ENCODE results near the gene KIRREL3. TPM values are rescaled to one million over a fixed set of nuclear protein-coding genes. Genes with fewer than 3 reads are reported as not detected.

Gene KIRREL3
- total and polyA plus RNA-seq, 7 experiments from 2014 or later: not detected

GRCh38 chr11:126640186-126640585, 360.4 kb downstream of the KIRREL3 start:
- Mint-ChIP-seq H3K27ac (no peak overlapping the region), H3K27me3 (peaks cover 18 to 37% (median 27%) of the 10 kb centered on the region in 5 donors), H3K4me3 (no peak overlapping the region), H3K9me3 (peaks cover 0 to 1% (median 0%) of the 10 kb centered on the region in 11 donors), H3K4me1 (no peaks in the 10 kb centered on the region), H3K36me3 (no peaks in the 10 kb centered on the region)
- H3K27me3 ChIP-seq (ENCODE audit: control insufficient read depth in 2 of 2, insufficient read depth in 2 of 2, low read length in 2 of 2): no peaks in the 10 kb centered on the region
- no peaks in the 10 kb centered on the region for H3K36me3 ChIP-seq (ENCODE audit: control insufficient read depth in 2 of 3, insufficient read depth in 3 of 3, low read length in 3 of 3)
- H3K4me3 ChIP-seq (ENCODE audit: low read length): no peak overlapping the region
- ATAC-seq (no peak), DNase-seq (no peak)
- intact Hi-C loops (cut with micrococcal nuclease): no loop called here
- CTCF ChIA-PET: no interaction called here
- H3K9me3 ChIP-seq (ENCODE audit: control insufficient read depth in 2 of 3, low read length in 3 of 3): no peaks in the 10 kb centered on the region
- POLR2A ChIA-PET: no interaction called here
- no peaks in the 10 kb centered on the region for H3K4me1 ChIP-seq (ENCODE audit: control insufficient read depth in 2 of 2, insufficient read depth in 2 of 2, low read length in 2 of 2)
- no peak overlapping the region for H3K27ac ChIP-seq (ENCODE audit: low read depth, low read length)

GRCh38 chr11:126639692-126640091, 360.9 kb downstream of the KIRREL3 start:
- H3K4me3 Mint-ChIP-seq: no peak overlapping the region
- H3K27ac Mint-ChIP-seq: no peak overlapping the region
- intact Hi-C loops (cut with micrococcal nuclease): no loop called here
- H3K27me3 ChIP-seq (ENCODE audit: control insufficient read depth in 2 of 2, insufficient read depth in 2 of 2, low read length in 2 of 2): no peaks in the 10 kb centered on the region
- ChIA-PET CTCF (no interaction called here), POLR2A (no interaction called here)
- H3K4me3 ChIP-seq (ENCODE audit: low read length): no peak overlapping the region
- no peaks in the 10 kb centered on the region for H3K36me3 ChIP-seq (ENCODE audit: control insufficient read depth in 2 of 3, insufficient read depth in 3 of 3, low read length in 3 of 3)
- no peaks in the 10 kb centered on the region for H3K36me3 Mint-ChIP-seq
- H3K27me3 Mint-ChIP-seq: peaks cover 18 to 37% (median 27%) of the 10 kb centered on the region in 5 donors
- H3K27ac ChIP-seq (ENCODE audit: low read depth, low read length): no peak overlapping the region
- no peaks in the 10 kb centered on the region for H3K4me1 ChIP-seq (ENCODE audit: control insufficient read depth in 2 of 2, insufficient read depth in 2 of 2, low read length in 2 of 2)
- ATAC-seq (no peak), DNase-seq (no peak)
- H3K4me1 Mint-ChIP-seq: no peaks in the 10 kb centered on the region
- H3K9me3 ChIP-seq (ENCODE audit: control insufficient read depth in 2 of 3, low read length in 3 of 3): no peaks in the 10 kb centered on the region
- H3K9me3 Mint-ChIP-seq: peaks cover 0 to 1% (median 0%) of the 10 kb centered on the region in 11 donors

GRCh38 chr11:126638648-126639047, 361.9 kb downstream of the KIRREL3 start:
- Histone ChIP-seq H3K9me3 (ENCODE audit: control insufficient read depth in 2 of 3, low read length in 3 of 3) (no peaks in the 10 kb centered on the region), H3K4me3 (ENCODE audit: low read length) (no peak overlapping the region), H3K4me1 (ENCODE audit: control insufficient read depth in 2 of 2, insufficient read depth in 2 of 2, low read length in 2 of 2) (no peaks in the 10 kb centered on the region), H3K36me3 (ENCODE audit: control insufficient read depth in 2 of 3, insufficient read depth in 3 of 3, low read length in 3 of 3) (no peaks in the 10 kb centered on the region), H3K27me3 (ENCODE audit: control insufficient read depth in 2 of 2, insufficient read depth in 2 of 2, low read length in 2 of 2) (no peaks in the 10 kb centered on the region), H3K27ac (ENCODE audit: low read depth, low read length) (no peak overlapping the region)
- no peak overlapping the region for H3K4me3 Mint-ChIP-seq
- peaks cover 18 to 38% (median 27%) of the 10 kb centered on the region in 5 donors for H3K27me3 Mint-ChIP-seq
- ATAC-seq: no peak
- no peaks in the 10 kb centered on the region for H3K36me3 Mint-ChIP-seq
- no peaks in the 10 kb centered on the region for H3K4me1 Mint-ChIP-seq
- intact Hi-C loops (cut with micrococcal nuclease): no loop called here
- DNase-seq: no peak
- H3K9me3 Mint-ChIP-seq: peaks cover 0 to 1% (median 0%) of the 10 kb centered on the region in 11 donors
- ChIA-PET POLR2A (no interaction called here), CTCF (no interaction called here)
- H3K27ac Mint-ChIP-seq: no peak overlapping the region

GRCh38 chr11:126637795-126638175, 362.8 kb downstream of the KIRREL3 start:
- Histone ChIP-seq H3K9me3 (ENCODE audit: control insufficient read depth in 2 of 3, low read length in 3 of 3) (no peaks in the 10 kb centered on the region), H3K27ac (ENCODE audit: low read depth, low read length) (no peak overlapping the region), H3K4me1 (ENCODE audit: control insufficient read depth in 2 of 2, insufficient read depth in 2 of 2, low read length in 2 of 2) (no peaks in the 10 kb centered on the region), H3K36me3 (ENCODE audit: control insufficient read depth in 2 of 3, insufficient read depth in 3 of 3, low read length in 3 of 3) (no peaks in the 10 kb centered on the region), H3K27me3 (ENCODE audit: control insufficient read depth in 2 of 2, insufficient read depth in 2 of 2, low read length in 2 of 2) (no peaks in the 10 kb centered on the region), H3K4me3 (ENCODE audit: low read length) (no peak overlapping the region)
- Mint-ChIP-seq H3K9me3 (peaks cover 0 to 1% (median 0%) of the 10 kb centered on the region in 11 donors), H3K4me1 (no peaks in the 10 kb centered on the region), H3K27me3 (peaks cover 18 to 42% (median 27%) of the 10 kb centered on the region in 5 donors), H3K36me3 (no peaks in the 10 kb centered on the region), H3K27ac (no peak overlapping the region), H3K4me3 (no peak overlapping the region)
- ATAC-seq (no peak), DNase-seq (no peak)
- CTCF ChIA-PET: no interaction called here
- intact Hi-C loops (cut with micrococcal nuclease): no loop called here
- POLR2A ChIA-PET: no interaction called here

GRCh38 chr11:126636911-126637794, 363.4 kb downstream of the KIRREL3 start:
- ATAC-seq (no peak), DNase-seq (no peak)
- no peaks in the 10 kb centered on the region for H3K9me3 ChIP-seq (ENCODE audit: control insufficient read depth in 2 of 3, low read length in 3 of 3)
- H3K27me3 ChIP-seq (ENCODE audit: control insufficient read depth in 2 of 2, insufficient read depth in 2 of 2, low read length in 2 of 2): no peaks in the 10 kb centered on the region
- H3K4me3 ChIP-seq (ENCODE audit: low read length): no peak overlapping the region
- no peak overlapping the region for H3K27ac Mint-ChIP-seq
- no peak overlapping the region for H3K27ac ChIP-seq (ENCODE audit: low read depth, low read length)
- no peaks in the 10 kb centered on the region for H3K36me3 Mint-ChIP-seq
- ChIA-PET CTCF (no interaction called here), POLR2A (no interaction called here)
- H3K4me1 Mint-ChIP-seq: no peaks in the 10 kb centered on the region
- H3K4me3 Mint-ChIP-seq: no peak overlapping the region
- peaks cover 16 to 42% (median 27%) of the 10 kb centered on the region in 5 donors for H3K27me3 Mint-ChIP-seq
- intact Hi-C loops (cut with micrococcal nuclease): no loop called here
- no peaks in the 10 kb centered on the region for H3K36me3 ChIP-seq (ENCODE audit: control insufficient read depth in 2 of 3, insufficient read depth in 3 of 3, low read length in 3 of 3)
- H3K4me1 ChIP-seq (ENCODE audit: control insufficient read depth in 2 of 2, insufficient read depth in 2 of 2, low read length in 2 of 2): no peaks in the 10 kb centered on the region
- peaks cover 0 to 1% (median 0%) of the 10 kb centered on the region in 11 donors for H3K9me3 Mint-ChIP-seq

- Histone ChIP-seq H3K4me1 (ENCODE audit: control insufficient read depth in 2 of 2, insufficient read depth in 2 of 2, low read length in 2 of 2) (no peaks in the 10 kb centered on the region), H3K36me3 (ENCODE audit: control insufficient read depth in 2 of 3, insufficient read depth in 3 of 3, low read length in 3 of 3) (no peaks in the 10 kb centered on the region), H3K27ac (ENCODE audit: low read depth, low read length) (no peak overlapping the region), H3K27me3 (ENCODE audit: control insufficient read depth in 2 of 2, insufficient read depth in 2 of 2, low read length in 2 of 2) (no peaks in the 10 kb centered on the region), H3K9me3 (ENCODE audit: control insufficient read depth in 2 of 3, low read length in 3 of 3) (no peaks in the 10 kb centered on the region), H3K4me3 (ENCODE audit: low read length) (no peak overlapping the region)
- ChIA-PET CTCF (no interaction called here), POLR2A (no interaction called here)
- intact Hi-C loops (cut with micrococcal nuclease): no loop called here
- H3K4me1 Mint-ChIP-seq: no peaks in the 10 kb centered on the region
- H3K9me3 Mint-ChIP-seq: peaks cover 0 to 1% (median 0%) of the 10 kb centered on the region in 11 donors
- DNase-seq: no peak
- ATAC-seq: peak; percentile 3
- H3K36me3 Mint-ChIP-seq: no peaks in the 10 kb centered on the region
- H3K27me3 Mint-ChIP-seq: peaks cover 12 to 43% (median 27%) of the 10 kb centered on the region in 5 donors
- no peak overlapping the region for H3K4me3 Mint-ChIP-seq
- no peak overlapping the region for H3K27ac Mint-ChIP-seq
Observed at GRCh38 chr11:126635511-126635910, 365.1 kb downstream of the KIRREL3 start.

GRCh38 chr11:126634963-126635362, 365.6 kb downstream of the KIRREL3 start:
- ChIA-PET POLR2A (no interaction called here), CTCF (no interaction called here)
- no peaks in the 10 kb centered on the region for H3K4me1 Mint-ChIP-seq
- H3K4me3 ChIP-seq (ENCODE audit: low read length): no peak overlapping the region
- no peaks in the 10 kb centered on the region for H3K36me3 Mint-ChIP-seq
- H3K27ac ChIP-seq (ENCODE audit: low read depth, low read length): no peak overlapping the region
- no peak for ATAC-seq
- H3K36me3 ChIP-seq (ENCODE audit: control insufficient read depth in 2 of 3, insufficient read depth in 3 of 3, low read length in 3 of 3): no peaks in the 10 kb centered on the region
- peaks cover 0 to 1% (median 0%) of the 10 kb centered on the region in 11 donors for H3K9me3 Mint-ChIP-seq
- no peaks in the 10 kb centered on the region for H3K27me3 ChIP-seq (ENCODE audit: control insufficient read depth in 2 of 2, insufficient read depth in 2 of 2, low read length in 2 of 2)
- intact Hi-C loops (cut with micrococcal nuclease): no loop called here
- H3K4me3 Mint-ChIP-seq: no peak overlapping the region
- H3K4me1 ChIP-seq (ENCODE audit: control insufficient read depth in 2 of 2, insufficient read depth in 2 of 2, low read length in 2 of 2): no peaks in the 10 kb centered on the region
- no peak for DNase-seq
- H3K27me3 Mint-ChIP-seq: peaks cover 12 to 43% (median 24%) of the 10 kb centered on the region in 5 donors
- no peak overlapping the region for H3K27ac Mint-ChIP-seq
- no peaks in the 10 kb centered on the region for H3K9me3 ChIP-seq (ENCODE audit: control insufficient read depth in 2 of 3, low read length in 3 of 3)
